GM21723 (cell line): ENCODE data around the gene ITPR1.

Source experiments
- ATAC-seq: cut with Tn5 transposase; IDR thresholded peaks from one replicate; pipeline ENCODE4 v1.9.1; 2021; ENCODE audit warnings: mild to moderate bottlenecking, moderate library complexity; ENCODE audit not compliant: unreplicated experiment

The ITPR1 gene

GRCh38 chr3:4820296-4821121, 327.4 kb downstream of the ITPR1 start:
- no peak for ATAC-seq

DNA sequence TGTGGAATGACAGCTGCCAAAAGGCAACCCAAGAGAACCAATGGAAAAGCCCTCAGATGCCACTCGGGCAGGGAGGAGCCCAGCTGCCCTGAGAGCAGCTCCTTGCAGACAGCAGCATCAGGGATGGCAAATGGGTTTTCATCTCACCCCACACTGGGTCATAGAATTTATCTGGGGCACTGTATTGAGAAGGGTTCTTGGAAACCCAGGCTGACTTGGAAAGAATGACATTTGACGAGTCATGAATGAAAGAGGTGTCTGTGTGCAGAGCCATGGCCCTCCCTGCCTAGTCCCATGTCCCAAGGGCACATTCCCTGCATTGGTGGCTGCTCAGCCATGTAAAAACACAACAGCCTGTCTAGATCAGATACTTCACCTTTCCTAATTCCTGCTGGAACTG, 328.2 kb downstream of the ITPR1 start:
- no peak for ATAC-seq

DNA sequence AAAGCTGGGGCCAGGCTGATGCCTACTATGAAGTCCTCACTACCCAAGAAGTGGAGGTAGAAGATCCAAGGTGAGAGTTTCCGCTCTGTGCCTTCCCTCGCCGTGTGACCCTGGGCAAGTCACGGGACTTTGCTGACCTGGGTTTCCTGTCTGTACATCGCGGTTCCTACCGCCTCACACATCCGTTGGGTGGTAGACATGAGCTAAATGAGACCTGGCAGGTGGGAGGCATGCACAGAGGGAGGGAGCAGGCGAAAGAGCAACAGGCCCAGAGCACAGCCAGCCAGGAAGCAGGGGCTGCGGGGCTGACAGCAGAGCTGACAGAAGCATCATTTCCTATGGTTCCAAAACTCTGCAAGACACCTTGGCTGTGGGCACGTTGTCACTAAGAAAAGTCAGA, 328.8 kb downstream of the ITPR1 start:
- no peak for ATAC-seq

DNA sequence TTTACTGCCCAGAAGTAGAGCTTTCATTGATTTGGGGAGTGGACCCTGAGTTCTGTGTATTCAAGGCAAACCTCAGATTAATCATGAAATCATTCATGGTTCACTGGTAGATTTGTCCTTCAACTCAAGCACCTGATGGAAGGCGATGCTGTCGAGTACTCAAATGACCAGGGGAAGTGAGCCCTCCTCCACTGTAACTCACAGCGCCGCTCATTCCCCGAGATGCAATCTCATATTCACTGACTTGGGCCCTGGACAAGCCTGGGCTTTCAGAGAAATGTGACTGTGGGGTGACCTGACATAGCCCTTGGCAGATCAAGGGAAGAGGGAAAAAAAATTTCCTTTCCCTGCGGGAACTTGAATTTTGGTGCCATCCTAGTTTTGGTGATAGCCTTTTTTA, 329.4 kb downstream of the ITPR1 start:
- no peak for ATAC-seq

GRCh38 chr3:4823385-4823784, 330.2 kb downstream of the ITPR1 start:
- ATAC-seq, result no peak

DNA sequence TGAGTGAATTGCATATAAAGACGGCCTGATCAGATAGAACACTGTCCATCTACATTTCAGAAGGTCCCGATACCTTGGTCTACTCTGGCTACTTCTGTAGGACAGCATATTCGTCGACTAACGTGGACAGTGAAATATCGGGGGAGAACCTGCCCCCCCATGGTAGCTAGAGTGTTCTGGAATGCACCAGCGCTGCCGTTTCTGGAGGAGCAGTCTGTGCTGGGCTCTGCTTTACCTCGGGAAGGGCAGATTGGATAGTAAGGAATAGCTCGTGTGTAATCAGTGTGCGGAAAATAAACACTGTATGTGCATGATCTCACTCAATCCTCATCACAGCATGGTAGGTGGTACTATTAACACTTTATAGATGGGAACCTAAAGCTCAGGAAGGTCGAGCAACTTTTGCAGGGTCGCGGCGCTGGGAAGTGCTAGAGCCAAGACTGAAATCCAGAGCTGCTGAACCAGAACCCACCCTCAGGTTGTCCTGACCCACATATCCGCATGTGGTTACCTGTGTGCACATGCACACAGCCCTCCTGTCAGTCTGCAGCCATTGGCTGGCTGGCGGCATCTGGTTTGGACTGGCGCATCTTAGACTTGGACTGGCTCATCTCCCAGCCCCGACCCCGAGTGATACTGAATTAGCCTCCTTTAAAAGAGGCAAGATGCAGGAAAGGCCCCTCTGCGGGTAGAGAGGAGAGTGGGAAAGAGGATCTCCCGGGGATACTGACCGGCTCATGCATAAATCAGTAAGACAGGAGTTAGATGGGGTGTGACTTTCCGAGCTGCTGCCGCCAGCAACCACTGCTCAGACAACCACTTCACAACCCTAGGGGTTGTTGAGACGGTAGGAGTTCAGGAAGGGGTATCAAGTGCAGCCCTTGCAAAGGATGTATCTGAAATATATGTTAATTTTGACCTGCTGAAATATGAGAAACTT, 331.1 kb downstream of the ITPR1 start:
- ATAC-seq, result no peak

GRCh38 chr3:4824926-4825325, 331.8 kb downstream of the ITPR1 start:
- no peak for ATAC-seq

GRCh38 chr3:4825436-4826236, 332.5 kb downstream of the ITPR1 start:
- no peak for ATAC-seq

DNA sequence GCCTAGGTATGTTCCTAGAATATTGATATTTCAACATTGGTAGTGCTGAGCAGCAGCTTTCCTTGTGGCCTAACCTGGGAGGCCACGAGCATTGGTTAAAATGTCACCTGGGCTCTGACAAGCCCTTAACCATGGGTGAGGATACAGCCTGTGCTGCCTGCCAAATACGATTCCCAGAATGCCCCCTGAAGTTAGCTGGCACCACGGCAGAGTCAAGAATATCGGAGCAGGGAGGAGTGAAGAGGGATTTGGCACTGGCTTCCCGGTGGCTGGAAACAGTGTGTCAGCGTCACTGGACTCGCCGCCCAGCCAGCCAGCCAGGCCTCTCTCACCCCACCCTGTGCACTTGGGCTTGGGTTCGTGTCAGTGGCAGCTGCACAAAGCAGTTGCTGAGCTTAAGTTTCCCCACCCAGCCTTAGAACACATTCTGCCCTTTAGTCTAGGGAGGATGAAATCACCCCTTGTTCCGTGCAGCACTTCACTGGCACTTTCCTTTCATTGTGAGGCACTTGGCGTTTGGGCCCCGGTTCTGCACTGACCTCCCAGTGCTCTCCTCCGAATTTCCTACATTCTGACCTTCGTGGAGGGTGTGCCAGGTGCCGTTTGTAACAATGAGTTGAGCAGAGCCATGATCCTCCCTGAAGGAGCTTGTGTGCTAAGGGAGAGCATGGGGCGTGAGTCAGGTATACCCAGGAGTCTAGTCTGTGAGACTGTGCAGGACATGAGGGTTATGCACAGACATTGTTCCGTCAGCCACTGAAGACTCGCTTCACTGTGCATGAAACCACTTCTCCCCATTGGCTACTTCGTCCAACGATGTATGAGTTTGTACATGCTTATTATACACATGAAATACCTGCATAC, 333.3 kb downstream of the ITPR1 start:
- no peak for ATAC-seq

GRCh38 chr3:4827767-4828166, 334.6 kb downstream of the ITPR1 start:
- no peak for ATAC-seq

DNA sequence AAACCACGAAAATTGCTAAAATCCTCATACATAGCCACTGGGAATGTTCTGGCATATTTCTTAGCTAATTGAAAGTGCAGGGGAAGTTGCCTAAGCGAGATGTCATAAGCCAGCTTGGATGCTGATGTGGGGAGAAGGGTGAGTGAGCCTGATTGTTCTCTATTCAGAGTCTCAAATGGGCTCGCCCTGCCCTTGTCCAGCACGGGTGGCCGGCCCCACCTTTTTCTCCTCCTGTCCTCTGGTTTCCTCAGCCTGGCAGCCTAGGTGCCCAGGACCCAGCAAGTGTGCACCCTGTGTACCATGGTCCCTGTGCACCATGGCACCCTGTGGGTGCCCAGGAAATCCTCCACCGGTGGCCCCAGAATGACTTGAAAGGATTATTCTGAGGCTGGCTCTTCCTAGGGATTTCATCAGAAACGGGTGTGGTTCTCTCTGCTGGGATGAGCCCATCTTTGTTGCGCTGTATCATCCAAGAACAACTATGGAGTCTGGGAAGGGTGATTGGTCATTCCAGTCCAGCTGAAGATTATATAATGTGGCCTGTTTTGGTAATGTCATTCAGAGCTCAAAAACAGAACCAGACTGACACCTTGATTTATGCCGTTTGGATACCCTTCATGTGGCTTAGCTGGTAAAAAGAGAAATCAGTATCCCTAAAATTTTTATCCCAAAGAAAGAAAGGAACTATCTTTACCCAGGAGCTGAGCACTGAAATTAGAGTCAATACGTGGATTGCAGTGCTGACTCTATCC, 335.3 kb downstream of the ITPR1 start:
- ATAC-seq, result no peak

GRCh38 chr3:4829031-4829394, 335.9 kb downstream of the ITPR1 start:
- ATAC-seq, result peak; percentile 52

DNA sequence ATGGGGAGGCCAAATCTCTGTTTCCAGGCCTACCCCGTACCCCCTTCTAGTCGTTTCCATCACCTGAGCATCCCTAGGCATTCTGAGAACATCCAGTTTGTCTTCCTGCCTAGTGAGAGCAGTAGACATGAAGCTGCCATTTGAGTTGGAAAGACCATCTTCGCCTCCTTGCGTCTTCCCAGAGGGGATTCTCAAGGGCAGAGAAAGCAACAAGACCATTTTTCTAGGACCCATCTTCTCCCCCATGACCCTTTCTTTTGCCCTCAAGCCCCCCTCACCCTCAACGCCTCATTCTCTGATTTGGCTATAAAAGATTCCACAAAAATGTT, 337.4 kb downstream of the ITPR1 start:
- ATAC-seq, result no peak

- peak; percentile 8 for ATAC-seq
These were observed 338.4 kb downstream of the ITPR1 start for GRCh38 chr3:4831580-4831950.

DNA sequence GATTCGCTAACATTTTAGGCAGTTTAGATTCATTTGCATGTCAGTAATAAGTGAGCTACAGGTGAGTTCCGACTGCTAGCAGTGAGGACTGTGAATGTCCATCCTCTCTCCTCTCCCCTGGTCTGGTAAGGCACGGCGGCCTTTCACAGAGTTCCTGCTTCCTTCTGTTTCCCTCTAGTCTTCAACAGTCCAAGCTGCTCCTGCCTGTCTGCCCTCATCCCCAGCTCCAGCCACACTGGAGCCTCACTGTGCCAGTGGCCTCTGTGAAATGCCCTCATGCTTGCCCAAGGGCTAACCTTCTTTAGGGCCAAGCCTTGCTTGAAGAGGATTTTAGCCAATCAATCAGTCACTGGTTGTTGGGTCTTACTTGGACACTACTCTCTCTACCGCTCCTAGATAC, 340.3 kb downstream of the ITPR1 start:
- no peak for ATAC-seq

GRCh38 chr3:4834403-4834866, 341.3 kb downstream of the ITPR1 start:
- peak; percentile 65 for ATAC-seq

DNA sequence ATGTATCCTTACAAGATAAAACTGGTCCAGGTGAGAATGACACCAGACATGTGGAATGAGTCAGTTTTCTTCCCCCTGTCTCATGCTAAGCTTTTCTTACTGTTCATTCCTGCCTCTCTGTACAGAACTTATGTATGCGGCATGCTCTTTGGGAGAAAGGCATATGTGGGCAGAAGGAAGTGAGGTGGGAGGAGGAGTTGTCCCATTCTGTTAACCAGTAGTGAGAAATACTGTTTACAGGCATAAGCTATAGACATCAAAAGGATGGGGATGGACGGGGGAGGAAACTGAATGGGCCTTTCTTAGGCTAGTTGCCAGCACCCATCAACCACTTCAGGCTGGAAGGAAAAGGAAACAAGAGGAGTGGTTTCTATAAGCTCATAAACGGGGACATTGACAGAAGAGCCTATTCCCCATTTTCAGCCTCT, 342.5 kb downstream of the ITPR1 start:
- no peak for ATAC-seq

DNA sequence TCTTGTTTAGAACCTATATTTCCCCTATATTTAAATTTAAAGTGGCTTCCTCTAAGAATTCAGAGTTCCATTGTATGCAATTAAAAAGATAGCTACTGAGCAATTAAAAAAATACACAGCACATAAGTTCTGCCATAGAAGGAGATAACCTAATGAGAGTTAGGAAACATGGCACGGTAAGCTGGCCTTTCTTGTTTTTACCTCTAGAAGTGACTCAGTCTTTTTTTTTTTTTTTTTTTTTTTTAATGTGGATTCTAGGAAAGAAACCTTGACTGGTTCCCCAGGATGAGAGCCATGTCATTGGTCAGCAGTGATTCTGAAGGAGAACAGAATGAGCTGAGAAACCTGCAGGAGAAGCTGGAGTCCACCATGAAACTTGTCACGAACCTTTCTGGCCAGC, 343.4 kb downstream of the ITPR1 start:
- no peak for ATAC-seq

DNA sequence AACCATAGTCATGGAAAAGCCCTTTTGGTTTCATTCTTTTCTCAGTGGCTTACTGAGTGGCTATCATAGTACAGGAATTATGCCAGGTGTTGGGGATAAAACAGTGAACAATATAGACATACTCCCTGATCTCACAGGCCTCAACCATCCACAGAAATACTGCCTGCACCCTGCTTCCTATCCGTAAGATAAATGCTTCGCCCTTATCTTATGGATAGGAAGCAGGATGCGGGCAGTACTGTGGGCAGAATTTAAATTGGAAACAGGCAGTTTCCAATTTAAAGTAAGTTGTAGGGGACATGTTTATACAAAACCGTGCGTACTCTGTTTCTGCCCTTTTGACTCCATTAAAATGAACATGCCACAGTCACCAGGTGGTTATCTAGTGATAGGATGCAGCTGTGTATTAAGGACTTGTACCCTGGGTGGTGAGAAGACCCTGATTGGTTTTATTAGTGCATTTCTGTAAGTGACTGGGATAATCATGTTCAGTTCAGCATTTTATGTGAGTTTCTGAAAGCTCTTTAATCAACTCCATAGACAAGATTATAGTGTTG, 344.3 kb downstream of the ITPR1 start:
- ATAC-seq, result no peak
